Measurements from ENCODE around the gene HOXD3.

HOXD3 gene

DNA sequence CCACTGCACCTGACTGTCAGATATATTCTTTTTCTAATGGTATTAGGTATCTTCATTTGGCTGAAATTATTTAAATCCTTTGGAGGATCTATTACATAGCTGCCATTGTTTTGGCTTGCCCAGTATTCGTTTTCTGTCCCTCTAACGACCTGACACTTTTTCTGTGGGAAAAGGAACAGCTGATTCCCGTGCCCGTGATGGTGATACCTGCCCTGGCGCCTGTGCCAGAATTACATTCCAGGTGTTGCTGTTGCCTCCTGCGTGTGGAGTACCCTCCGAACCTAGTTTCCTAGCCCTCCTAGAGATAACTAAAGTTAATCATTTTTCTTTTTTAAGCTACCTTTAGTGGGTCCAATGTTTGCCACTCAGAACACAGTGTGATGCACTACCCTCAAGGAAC lies 45.4 kb downstream of the HOXD3 start:
- H2AFZ ChIP-seq (ENCODE audit: low read length), result no peak overlapping the region

DNA sequence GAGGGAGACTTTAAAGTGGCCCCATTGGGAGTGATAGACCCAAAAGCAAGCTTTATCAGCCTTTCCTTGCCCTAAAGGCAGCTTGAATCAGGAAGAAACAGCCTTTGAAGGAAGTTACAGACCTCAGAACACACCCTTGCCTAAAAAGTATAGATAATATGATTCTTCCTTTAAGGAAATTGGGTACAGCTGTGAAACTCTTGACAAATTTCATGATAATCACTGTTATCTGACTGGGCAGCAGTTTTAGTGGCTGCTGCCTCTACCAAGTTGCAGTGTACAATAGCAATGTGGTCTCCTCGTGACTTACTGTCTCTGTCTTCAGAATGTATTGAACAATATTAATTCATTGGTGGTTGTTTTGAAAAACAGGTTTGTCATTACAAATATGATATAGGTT lies 48.0 kb downstream of the HOXD3 start:
- no peak overlapping the region for H3K4me3 ChIP-seq (ENCODE audit: low read length, poor library complexity, severe bottlenecking)
- no peaks in the 10 kb centered on the region for H3K27me3 ChIP-seq (ENCODE audit: insufficient read depth, low read length, poor library complexity, severe bottlenecking)
- H3K4me1 ChIP-seq (ENCODE audit: insufficient read depth, low read length, poor library complexity, severe bottlenecking), result no peaks in the 10 kb centered on the region
- H3K36me3 ChIP-seq (ENCODE audit: insufficient read depth, low read length), result no peaks in the 10 kb centered on the region
- TF ChIP-seq, protein P1, sequence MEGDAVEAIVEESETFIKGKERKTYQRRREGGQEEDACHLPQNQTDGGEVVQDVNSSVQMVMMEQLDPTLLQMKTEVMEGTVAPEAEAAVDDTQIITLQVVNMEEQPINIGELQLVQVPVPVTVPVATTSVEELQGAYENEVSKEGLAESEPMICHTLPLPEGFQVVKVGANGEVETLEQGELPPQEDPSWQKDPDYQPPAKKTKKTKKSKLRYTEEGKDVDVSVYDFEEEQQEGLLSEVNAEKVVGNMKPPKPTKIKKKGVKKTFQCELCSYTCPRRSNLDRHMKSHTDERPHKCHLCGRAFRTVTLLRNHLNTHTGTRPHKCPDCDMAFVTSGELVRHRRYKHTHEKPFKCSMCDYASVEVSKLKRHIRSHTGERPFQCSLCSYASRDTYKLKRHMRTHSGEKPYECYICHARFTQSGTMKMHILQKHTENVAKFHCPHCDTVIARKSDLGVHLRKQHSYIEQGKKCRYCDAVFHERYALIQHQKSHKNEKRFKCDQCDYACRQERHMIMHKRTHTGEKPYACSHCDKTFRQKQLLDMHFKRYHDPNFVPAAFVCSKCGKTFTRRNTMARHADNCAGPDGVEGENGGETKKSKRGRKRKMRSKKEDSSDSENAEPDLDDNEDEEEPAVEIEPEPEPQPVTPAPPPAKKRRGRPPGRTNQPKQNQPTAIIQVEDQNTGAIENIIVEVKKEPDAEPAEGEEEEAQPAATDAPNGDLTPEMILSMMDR (conservative IDR thresholded peaks at IDR 0.05; ENCODE audit: low read length), result no peak
- no peaks in the 10 kb centered on the region for H3K79me2 ChIP-seq (ENCODE audit: insufficient read depth, low read length)
- H3F3A ChIP-seq (ENCODE audit: low read depth), result no peaks in the 10 kb centered on the region
- H2AFZ ChIP-seq (ENCODE audit: low read length), result 0 out of 2 replicates have a peak overlapping the region, but pooled peaks have one; percentile 9
- H3K9me2 ChIP-seq (replicated peaks; ENCODE audit: low read depth, low read length), result no peaks in the 10 kb centered on the region
- H3K4me2 ChIP-seq (ENCODE audit: low read depth, low read length, poor library complexity, severe bottlenecking), result no peak overlapping the region
- H3K9me3 ChIP-seq (ENCODE audit: insufficient read depth, low read depth, low read length), result no peaks in the 10 kb centered on the region
- H4K20me1 ChIP-seq (ENCODE audit: insufficient read depth, low read length, poor library complexity, severe bottlenecking), result no peaks in the 10 kb centered on the region
- H3K9ac ChIP-seq (ENCODE audit: low read depth, low read length, poor library complexity, severe bottlenecking), result no peak overlapping the region

More for the DNA sequence above, 45.4 kb downstream of the HOXD3 start:
- H3K36me3 ChIP-seq (ENCODE audit: insufficient read depth, low read length), result no peaks in the 10 kb centered on the region
- H3K4me2 ChIP-seq (ENCODE audit: low read depth, low read length, poor library complexity, severe bottlenecking), result no peak overlapping the region
- H3K9me2 ChIP-seq (replicated peaks; ENCODE audit: low read depth, low read length), result no peaks in the 10 kb centered on the region
- no peaks in the 10 kb centered on the region for H3K79me2 ChIP-seq (ENCODE audit: insufficient read depth, low read length)
- no peaks in the 10 kb centered on the region for H3K27me3 ChIP-seq (ENCODE audit: insufficient read depth, low read length, poor library complexity, severe bottlenecking)
- H4K20me1 ChIP-seq (ENCODE audit: insufficient read depth, low read length, poor library complexity, severe bottlenecking), result no peaks in the 10 kb centered on the region
- no peaks in the 10 kb centered on the region for H3F3A ChIP-seq (ENCODE audit: low read depth)
- H3K9me3 ChIP-seq (ENCODE audit: insufficient read depth, low read depth, low read length), result no peaks in the 10 kb centered on the region
- H3K4me3 ChIP-seq (ENCODE audit: low read length, poor library complexity, severe bottlenecking), result no peak overlapping the region
- H3K4me1 ChIP-seq (ENCODE audit: insufficient read depth, low read length, poor library complexity, severe bottlenecking), result no peaks in the 10 kb centered on the region
- TF ChIP-seq, protein P1 (conservative IDR thresholded peaks at IDR 0.05; ENCODE audit: low read length), result no peak
- no peak for TF ChIP-seq EZH2phosphoT487 (IDR thresholded peaks at IDR 0.05; ENCODE audit: borderline replicate concordance)
- H3K9ac ChIP-seq (ENCODE audit: low read depth, low read length, poor library complexity, severe bottlenecking), result no peak overlapping the region

DNA sequence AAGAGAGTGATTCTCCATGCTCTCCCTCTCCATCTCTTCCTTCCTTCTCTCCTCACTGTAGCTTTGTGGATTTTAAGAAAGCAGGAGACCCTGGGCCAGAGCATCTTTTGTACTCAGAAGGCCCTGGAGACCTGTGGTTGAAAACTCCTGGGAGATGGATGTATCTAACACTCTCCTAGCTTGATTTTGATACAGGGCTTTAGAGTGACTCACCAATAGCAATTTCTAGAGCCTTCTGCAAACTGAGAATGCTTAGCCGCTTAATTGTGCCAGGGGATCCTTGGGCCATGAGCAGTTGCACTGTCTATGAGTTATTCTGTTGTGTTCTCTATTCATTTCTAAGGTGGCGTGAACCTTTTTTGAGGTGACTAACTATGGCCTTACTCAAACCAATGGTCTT lies 49.0 kb downstream of the HOXD3 start:
- Histone ChIP-seq H3F3A (ENCODE audit: low read depth) (no peaks in the 10 kb centered on the region), H3K27me3 (ENCODE audit: insufficient read depth, low read length, poor library complexity, severe bottlenecking) (no peaks in the 10 kb centered on the region), H3K79me2 (ENCODE audit: insufficient read depth, low read length) (no peaks in the 10 kb centered on the region), H2AFZ (ENCODE audit: low read length) (no peak overlapping the region), H4K20me1 (ENCODE audit: insufficient read depth, low read length, poor library complexity, severe bottlenecking) (no peaks in the 10 kb centered on the region), H3K9me2 (replicated peaks; ENCODE audit: low read depth, low read length) (no peaks in the 10 kb centered on the region), H3K4me2 (ENCODE audit: low read depth, low read length, poor library complexity, severe bottlenecking) (no peak overlapping the region), H3K4me1 (ENCODE audit: insufficient read depth, low read length, poor library complexity, severe bottlenecking) (no peaks in the 10 kb centered on the region), H3K9me3 (ENCODE audit: insufficient read depth, low read depth, low read length) (no peaks in the 10 kb centered on the region), H3K36me3 (ENCODE audit: insufficient read depth, low read length) (no peaks in the 10 kb centered on the region), H3K4me3 (ENCODE audit: low read length, poor library complexity, severe bottlenecking) (no peak overlapping the region), H3K9ac (ENCODE audit: low read depth, low read length, poor library complexity, severe bottlenecking) (no peak overlapping the region)
- TF ChIP-seq, protein P1 (conservative IDR thresholded peaks at IDR 0.05; ENCODE audit: low read length), result no peak
- no peak for TF ChIP-seq EZH2phosphoT487 (IDR thresholded peaks at IDR 0.05; ENCODE audit: borderline replicate concordance)
